Loucy (cell line): Measurements from ENCODE around the gene SGSM2.
"Not testable (repeated sequence)": the region's sequence is repeated elsewhere in the genome, so short reads cannot be mapped to it uniquely, and the experiment has no call there.

Experiments used
- CTCF ChIP-seq: fragments of 200-600 bp; sonication (generic); conservative IDR thresholded peaks from 2 replicates; pipeline ENCODE4 v1.5.1; 2014; ENCODE audit warnings: mild to moderate bottlenecking, antibody characterized with exemption, low read length
- EZH2phosphoT487 ChIP-seq: fragments of 200-600 bp; IDR thresholded peaks from 2 replicates; pipeline ENCODE4 v1.6.1; 2018; ENCODE audit warnings: antibody characterized with exemption, mild to moderate bottlenecking, moderate library complexity, borderline replicate concordance

GRCh38 chr17:2316916-2317205 lies 20.4 kb upstream of the SGSM2 start:
- TF ChIP-seq EZH2phosphoT487, CTCF: not testable (repeated sequence)
